PC-9 (cell line): ENCODE measurements around the gene COL6A1.

Experiments used
- CTCF ChIP-seq: fragments of 200-600 bp; sonication (generic); conservative IDR thresholded peaks from 2 replicates; pipeline ENCODE4 v1.6.1; 2017; ENCODE audit warnings: mixed run types, antibody characterized with exemption, mild to moderate bottlenecking, moderate library complexity
- EZH2 ChIP-seq: fragments of 200-600 bp; sonication (generic); IDR thresholded peaks from 2 replicates; pipeline ENCODE4 v1.8.0; 2017; ENCODE audit warnings: antibody characterized with exemption, low read depth

- TF ChIP-seq CTCF = no peak
- TF ChIP-seq EZH2 = no peak
Observed at GRCh38 chr21:45935628-45936027, 45.9 kb upstream of the COL6A1 start.
